SK-N-SH treated with all-trans-retinoic acid at 6 μM for 48 hours (cell line): ENCODE results near the gene FXYD2.

Experiments
- ESRRG ChIP-seq: fragments of 250-450 bp; sonication (Bioruptor Pico); IDR thresholded peaks from 2 replicates; pipeline ENCODE4 v1.6.1; 2021; ENCODE audit warnings: mild to moderate bottlenecking
- ZC3H10 ChIP-seq: fragments of 250-450 bp; sonication (Bioruptor Pico); IDR thresholded peaks from 2 replicates; pipeline ENCODE4 v1.5.1; 2021; ENCODE audit warnings: mild to moderate bottlenecking, moderate library complexity
- ZFP30 ChIP-seq: fragments of 450-650 bp; formaldehyde crosslinking; IDR thresholded peaks from 2 replicates; pipeline ENCODE4 v1.5.0; 2022; ENCODE audit warnings: mild to moderate bottlenecking, moderate library complexity

DNA sequence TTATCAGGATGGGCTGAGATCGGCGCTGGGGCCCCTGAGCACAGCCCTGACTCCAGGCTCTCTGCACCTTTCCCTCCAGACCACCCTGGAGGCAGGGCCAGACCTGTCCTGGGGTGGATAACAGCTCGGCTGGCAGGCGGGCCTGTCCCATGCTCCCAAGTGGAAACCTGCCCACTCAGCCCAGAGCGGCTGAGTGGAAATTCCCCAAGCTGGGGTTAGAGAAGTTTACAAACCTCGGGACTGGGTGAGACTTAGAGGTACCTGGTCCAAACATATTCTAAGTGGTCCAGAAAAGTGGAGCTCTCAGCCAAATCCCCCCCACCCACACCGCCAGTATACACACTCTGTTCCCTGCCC, 4.8 kb upstream of the FXYD2 start:
- TF ChIP-seq ZC3H10 (CRISPR knock-in tag) (no peak), ESRRG (CRISPR knock-in tag) (no peak), ZFP30 (CRISPR knock-in tag) (no peak)
